T47D (cell line): ENCODE measurements around the gene LIMA1.
"Not testable (repeated sequence)": the region's sequence is repeated elsewhere in the genome, so short reads cannot be mapped to it uniquely, and the experiment has no call there.

Source experiments
- DNase-seq, 2 experiments: peaks; one replicate each; pipeline versions ENCODE4 v3.0.0 to v3.0.0-alpha.2; 2011 to 2012; ENCODE audit warnings: low read depth in 1 of 2, low spot score in 1 of 2
- JUND ChIP-seq: IDR thresholded peaks from 2 replicates; pipeline ENCODE4 v1.6.1; 2012; ENCODE audit warnings: low read depth
- in situ Hi-C: cut with HindIII; loops from 2 replicates; pipeline ENCODE4 v1.10.0; 2016; ENCODE audit warnings: low sequenced_read_pairs, low pct_unique_long_range_greater_than_20kb

LIMA1 gene

DNA sequence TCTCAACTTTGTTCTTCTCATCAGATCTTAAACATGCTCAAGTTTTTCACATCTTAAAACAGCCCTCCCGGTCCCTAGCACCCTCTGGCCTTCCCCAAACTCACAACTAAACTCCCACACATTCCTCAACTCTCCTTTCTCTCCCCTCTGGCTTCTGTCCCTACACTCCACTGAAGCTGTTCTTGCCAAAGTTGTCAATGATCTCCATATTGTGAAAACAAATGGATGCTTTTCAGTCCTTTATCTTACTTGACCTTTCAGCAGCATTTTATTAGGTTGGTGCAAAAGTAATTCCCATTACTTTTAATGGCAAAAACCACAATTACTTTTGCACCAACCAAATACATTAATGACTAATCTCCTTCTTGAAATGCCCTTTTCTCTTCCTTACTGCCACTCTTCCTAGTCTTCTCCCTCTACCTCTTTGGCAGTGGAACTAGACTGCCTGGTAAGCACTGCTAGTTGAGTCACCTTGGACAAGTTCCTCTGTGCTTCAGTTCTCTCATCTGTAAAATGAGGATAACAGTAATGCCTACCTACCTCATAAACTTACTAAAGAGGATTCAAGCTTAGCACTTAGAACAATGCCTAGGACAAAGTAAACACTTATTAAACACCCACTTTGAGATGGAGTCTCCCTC is 132.2 kb downstream of the LIMA1 start:
- in situ Hi-C loops, result no loop called here
- no peak for DNase-seq
- no peak for TF ChIP-seq JUND

DNA sequence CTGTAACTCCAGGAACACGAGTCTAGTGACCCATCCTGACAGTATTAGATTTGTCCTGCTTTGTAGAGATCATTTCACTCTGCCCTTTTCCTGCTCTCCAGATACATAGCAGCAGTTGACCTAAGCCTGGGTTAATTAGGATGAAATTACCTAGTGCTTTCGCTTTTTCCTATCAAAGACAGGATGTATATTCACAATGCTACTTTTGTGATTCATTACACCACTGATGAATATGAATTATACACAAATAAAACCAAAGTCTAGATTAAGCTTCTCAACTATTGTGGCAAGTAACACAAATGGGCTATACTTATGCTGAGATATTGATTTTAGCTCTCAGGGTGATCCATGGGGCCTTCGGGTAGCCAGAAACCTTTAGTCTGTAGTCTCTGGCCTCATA is 134.0 kb downstream of the LIMA1 start:
- in situ Hi-C loops, result no loop called here
- no peak for TF ChIP-seq JUND
- DNase-seq, result no peak

DNA sequence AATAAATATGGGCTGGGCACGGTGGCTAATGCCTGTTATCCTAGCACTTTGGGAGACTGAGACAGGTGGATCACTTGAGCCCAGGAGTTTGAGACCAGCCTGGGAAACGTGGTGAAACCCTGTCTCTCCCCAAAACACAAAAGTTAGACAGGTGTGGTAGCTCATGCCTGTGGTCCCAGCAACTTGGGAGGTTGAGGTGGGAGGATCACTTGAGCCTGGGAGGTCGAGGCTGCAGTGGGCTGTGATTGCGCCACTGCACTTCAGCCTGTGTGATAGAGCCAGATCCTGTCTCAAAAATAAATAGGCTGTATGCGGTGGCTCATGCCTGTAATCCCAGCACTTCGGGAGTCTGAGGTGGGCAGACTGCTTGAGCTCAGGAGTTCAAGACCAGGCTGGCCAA is 135.3 kb downstream of the LIMA1 start:
- in situ Hi-C loops, DNase-seq: not testable (repeated sequence)

DNA sequence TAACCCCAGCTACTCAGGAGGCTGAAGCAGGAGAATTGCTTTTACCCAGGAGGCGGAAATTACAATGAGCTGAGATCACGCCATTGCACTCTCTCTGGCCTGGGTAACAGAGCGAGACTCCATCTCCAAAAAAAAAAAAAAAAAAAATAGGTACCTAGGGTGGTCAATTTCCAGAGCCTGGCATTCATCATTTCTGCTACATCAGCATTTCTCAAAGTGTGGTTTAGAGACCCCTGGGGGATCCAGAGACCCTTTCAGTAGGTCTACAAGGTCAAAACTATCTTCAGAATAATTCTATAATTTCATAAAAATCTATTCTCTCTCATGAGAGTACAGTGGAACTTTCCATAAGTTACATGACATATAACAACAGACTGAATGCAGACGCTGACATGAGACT is 136.0 kb downstream of the LIMA1 start:
- in situ Hi-C loops, result no loop called here
- DNase-seq, result no peak
- TF ChIP-seq JUND, result no peak

DNA sequence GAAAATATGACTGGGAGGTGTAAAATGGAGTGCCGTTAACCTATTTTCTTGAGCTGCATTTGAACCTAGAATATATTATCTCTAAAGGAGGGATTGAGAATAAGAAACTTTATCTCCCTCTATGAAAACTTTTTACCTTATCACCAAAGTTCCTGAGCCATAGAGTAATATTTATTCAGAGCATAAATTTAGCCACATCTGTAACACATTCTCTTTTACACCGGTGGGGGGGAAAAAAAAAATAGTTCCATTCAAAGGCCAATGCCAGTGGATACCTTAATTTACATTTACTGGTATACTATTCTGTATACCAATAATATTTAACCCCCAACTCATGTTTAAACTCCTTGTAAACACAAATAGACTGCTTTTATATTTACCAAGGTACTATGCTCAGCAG is 137.9 kb downstream of the LIMA1 start:
- TF ChIP-seq JUND, result no peak
- no peak for DNase-seq
- in situ Hi-C loops, result no loop called here

DNA sequence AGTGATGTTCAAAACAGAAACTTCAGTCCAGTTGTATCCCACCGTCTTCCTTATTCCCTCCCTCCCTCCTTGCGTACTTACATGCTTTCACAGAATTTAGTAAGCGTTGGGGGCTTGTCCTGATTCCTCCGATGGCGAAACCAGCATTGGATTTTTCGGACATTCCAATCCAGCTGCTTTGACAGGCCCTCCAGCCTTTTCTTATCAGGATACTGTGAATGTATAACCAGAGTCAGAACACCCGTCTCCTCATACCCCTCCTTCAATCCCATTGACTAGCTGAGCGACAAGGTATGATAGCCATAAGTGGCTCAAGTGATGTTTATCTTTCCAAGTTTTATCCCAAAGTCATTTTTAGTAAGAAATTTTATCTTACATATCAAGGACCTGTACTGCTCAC is 140.3 kb downstream of the LIMA1 start:
- in situ Hi-C loops, result no loop called here
- no peak for DNase-seq
- no peak for TF ChIP-seq JUND

DNA sequence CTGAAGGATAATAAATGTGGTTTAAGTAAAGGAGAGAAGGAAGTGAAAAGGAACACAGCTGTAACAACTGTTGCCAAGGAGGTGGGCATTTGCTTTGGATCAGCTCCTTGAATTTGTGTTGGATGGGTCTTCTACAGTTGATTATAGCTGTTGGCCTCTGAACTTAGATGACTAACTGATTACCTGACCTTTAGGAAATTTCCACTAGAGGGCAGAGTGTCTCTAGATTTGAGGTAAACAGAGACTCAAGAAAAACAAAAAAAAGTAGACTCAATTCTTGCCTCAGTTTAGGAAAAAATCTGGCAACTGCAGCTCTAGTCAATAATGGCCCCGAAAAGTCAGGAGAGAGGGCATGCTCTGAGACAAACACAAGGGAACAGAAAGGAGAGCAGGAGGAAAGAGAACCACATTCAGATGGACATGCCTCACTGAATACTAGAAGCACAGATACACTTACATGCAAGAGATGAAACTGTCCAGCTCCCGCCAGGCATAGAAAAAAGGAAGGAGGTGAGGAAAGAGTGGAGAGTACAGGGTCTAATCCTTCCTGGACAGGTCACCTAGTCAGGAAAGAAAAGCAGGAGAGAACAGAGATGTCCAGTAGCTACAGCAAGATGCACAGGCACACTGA is 150.7 kb downstream of the LIMA1 start:
- in situ Hi-C loops, result no loop called here
- DNase-seq, result peak; percentile 29 to 64
- no peak for TF ChIP-seq JUND

DNA sequence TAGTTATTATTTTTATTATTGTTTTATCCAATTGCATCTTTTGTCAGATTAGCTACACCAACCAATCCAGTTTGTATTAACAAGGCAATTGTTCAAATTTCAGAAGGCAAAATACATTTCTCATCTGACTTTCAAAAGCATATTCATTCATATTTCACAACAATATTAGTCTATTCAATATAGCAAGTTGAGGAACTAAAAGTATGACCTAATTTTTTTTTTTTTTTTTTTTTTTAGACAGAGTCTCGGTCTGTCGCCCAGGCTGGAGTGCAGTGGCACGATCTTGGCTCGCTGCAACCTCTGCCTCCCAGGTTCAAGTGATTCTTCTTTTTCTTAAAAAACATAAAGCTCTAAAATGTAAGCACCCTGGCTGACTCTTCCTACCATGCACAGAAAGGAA is 154.0 kb downstream of the LIMA1 start:
- TF ChIP-seq JUND, result no peak
- no peak for DNase-seq
- in situ Hi-C loops, result no loop called here

DNA sequence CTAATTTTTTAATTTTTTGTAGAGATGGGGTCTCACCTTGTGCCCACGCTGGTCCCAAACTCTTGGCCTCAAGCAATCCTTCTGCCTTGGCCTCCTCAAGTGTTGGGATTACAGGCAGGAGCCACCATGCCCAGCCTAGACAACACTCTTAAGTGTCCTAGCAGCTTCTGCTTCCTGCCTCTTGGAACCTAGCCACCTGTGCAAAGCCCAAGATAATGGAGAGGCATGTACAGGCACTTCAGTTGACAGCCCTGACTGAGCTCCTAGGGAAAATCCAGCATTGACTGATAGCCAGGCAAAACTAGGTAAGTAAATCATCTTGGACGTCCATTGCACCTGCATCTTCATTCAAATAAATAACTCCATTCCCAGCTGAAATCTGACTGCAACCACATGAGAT is 155.8 kb downstream of the LIMA1 start:
- no peak for TF ChIP-seq JUND
- no peak for DNase-seq
- in situ Hi-C loops, result no loop called here
